Hepatic stellate cell (primary cell): ENCODE results near the gene PACRGL.
"Not testable (repeated sequence)": the region's sequence is repeated elsewhere in the genome, so short reads cannot be mapped to it uniquely, and the experiment has no call there.

Source experiments
- DNase-seq: peaks from one replicate; pipeline ENCODE4 v3.0.0; 2011; ENCODE audit warnings: low spot score

Gene PACRGL

GRCh38 chr4:20723463-20723862, 23.2 kb downstream of the PACRGL start:
- DNase-seq, result no peak

- DNase-seq, result no peak
Observed at GRCh38 chr4:20724915-20725314, 24.7 kb downstream of the PACRGL start.

- no peak for DNase-seq
Observed at GRCh38 chr4:20735931-20736330, 35.7 kb downstream of the PACRGL start.

GRCh38 chr4:20746000-20746399, 45.7 kb downstream of the PACRGL start:
- not testable (repeated sequence) for DNase-seq

- no peak for DNase-seq
Observed at GRCh38 chr4:20752641-20753040, 52.4 kb downstream of the PACRGL start.

GRCh38 chr4:20754036-20754435, 53.8 kb downstream of the PACRGL start:
- DNase-seq, result no peak

GRCh38 chr4:20760053-20760452, 59.8 kb downstream of the PACRGL start:
- no peak for DNase-seq

- DNase-seq, result no peak
Observed at GRCh38 chr4:20761382-20761781, 61.1 kb downstream of the PACRGL start.

- DNase-seq, result no peak
Observed at GRCh38 chr4:20761826-20762225, 61.6 kb downstream of the PACRGL start.

GRCh38 chr4:20764366-20764992, 64.2 kb downstream of the PACRGL start:
- DNase-seq, result no peak

- DNase-seq, result peak; percentile 31
Observed at GRCh38 chr4:20773144-20773997, 73.1 kb downstream of the PACRGL start.

GRCh38 chr4:20778896-20779295, 78.6 kb downstream of the PACRGL start:
- DNase-seq, result no peak

GRCh38 chr4:20783134-20783533, 82.9 kb downstream of the PACRGL start:
- not testable (repeated sequence) for DNase-seq

- DNase-seq, result no peak
Observed at GRCh38 chr4:20787940-20788665, 87.8 kb downstream of the PACRGL start.
